Stimulated activated naive B cell treated with anti-CD40 and anti-IgM and Interleukin-4, amounts not matched to agents 10 μg/mL and 1 μg/mL and 100 μg/mL, for 72 hours (primary cell): ENCODE data around the gene CCL28.
"Not testable (repeated sequence)": the region's sequence is repeated elsewhere in the genome, so short reads cannot be mapped to it uniquely, and the experiment has no call there.

Experiments used
- ATAC-seq, 2 donors: fragments of 150-1000 bp; cut with Tn5 transposase; replicated peaks; 2 replicates each; pipeline ENCODE4 v1.10.0; 2021; ENCODE audit warnings: moderate library complexity in 1 of 2
- DNase-seq: peaks from one replicate; pipeline ENCODE4 v3.0.0; 2021
- H3K27ac Mint-ChIP-seq: one replicate; pipeline ENCODE4 v1.8.0; 2022; ENCODE audit warnings: mild to moderate bottlenecking, mixed read lengths
- H3K27me3 Mint-ChIP-seq, 2 donors: one replicate each; pipeline ENCODE4 v1.8.0; 2022; ENCODE audit warnings: mixed read lengths in 2 of 2
- H3K36me3 Mint-ChIP-seq, 2 donors: one replicate each; pipeline ENCODE4 v1.8.0; 2022; ENCODE audit warnings: mixed read lengths in 2 of 2, mild to moderate bottlenecking in 1 of 2
- H3K4me1 Mint-ChIP-seq, 2 donors: one replicate each; pipeline ENCODE4 v1.8.0; 2022; ENCODE audit warnings: mixed read lengths in 2 of 2, mild to moderate bottlenecking in 1 of 2
- H3K4me3 Mint-ChIP-seq, 2 donors: one replicate each; pipeline ENCODE4 v1.8.0; 2022; ENCODE audit warnings: mild to moderate bottlenecking in 2 of 2, mixed read lengths in 2 of 2, moderate library complexity in 1 of 2
- H3K9me3 Mint-ChIP-seq, 2 donors: one replicate each; pipeline ENCODE4 v1.8.0; 2022; ENCODE audit warnings: mixed read lengths in 2 of 2, mild to moderate bottlenecking in 1 of 2

The CCL28 gene, protein sequence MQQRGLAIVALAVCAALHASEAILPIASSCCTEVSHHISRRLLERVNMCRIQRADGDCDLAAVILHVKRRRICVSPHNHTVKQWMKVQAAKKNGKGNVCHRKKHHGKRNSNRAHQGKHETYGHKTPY

GRCh38 chr5:43412156-43412555 is at the start of gene CCL28:
Gene CCL28, minus strand, starts transcription at chr5:43412391. Its CDS starts 75 bp downstream, at chr5:43412316.
- H3K27ac Mint-ChIP-seq = no peak within 1 kb of the TSS
- ATAC-seq = no peak

GRCh38 chr5:43461066-43461465 is 48.9 kb upstream of the CCL28 start:
- Mint-ChIP-seq H3K27ac (no peak overlapping the region), H3K4me1 (peaks cover 5 to 14% of the 10 kb centered on the region in 2 donors), H3K4me3 (no peak overlapping the region), H3K27me3 (no peaks in the 10 kb centered on the region), H3K9me3 (peaks cover 0 to 2% of the 10 kb centered on the region in 2 donors), H3K36me3 (peaks cover 28 to 55% of the 10 kb centered on the region in 2 donors)
- ATAC-seq = no peak
- no peak for DNase-seq

More at GRCh38 chr5:43412156-43412555, at the start of gene CCL28:
- H3K9me3 Mint-ChIP-seq = no peaks in the 10 kb centered on the region
- H3K36me3 Mint-ChIP-seq = no peaks in the 10 kb centered on the region
- no peak within 1 kb of the TSS for H3K4me3 Mint-ChIP-seq
- no peaks in the 10 kb centered on the region for H3K27me3 Mint-ChIP-seq
- no peaks in the 10 kb centered on the region for H3K4me1 Mint-ChIP-seq
- DNase-seq = no peak

GRCh38 chr5:43456556-43456955 is 44.4 kb upstream of the CCL28 start:
- Mint-ChIP-seq H3K4me1 (peaks cover 3 to 4% of the 10 kb centered on the region in 2 donors), H3K27me3 (no peaks in the 10 kb centered on the region), H3K27ac (no peak overlapping the region), H3K4me3 (no peak overlapping the region), H3K36me3 (peaks cover 31 to 60% of the 10 kb centered on the region in 2 donors), H3K9me3 (no peaks in the 10 kb centered on the region)
- DNase-seq (no peak), ATAC-seq (no peak)

DNA sequence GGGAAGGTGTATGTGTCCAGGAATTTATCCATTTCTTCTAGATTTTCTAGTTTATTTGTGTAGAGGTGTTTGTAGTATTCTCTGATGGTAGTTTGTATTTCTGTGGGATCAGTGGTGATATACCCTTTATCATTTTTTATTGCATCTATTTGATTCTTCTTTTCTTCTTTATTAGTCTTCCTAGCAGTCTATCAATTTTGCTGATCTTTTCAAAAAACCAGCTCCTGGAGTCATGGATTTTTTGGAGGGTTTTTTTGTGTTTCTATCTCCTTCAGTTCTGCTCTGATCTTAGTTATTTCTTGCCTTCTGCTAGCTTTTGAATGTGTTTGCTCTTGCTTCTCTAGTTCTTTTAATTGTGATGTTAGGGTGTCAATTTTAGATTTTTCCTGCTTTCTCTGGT is 29.4 kb upstream of the CCL28 start:
- Mint-ChIP-seq H3K4me1 (peaks cover 9 to 18% of the 10 kb centered on the region in 2 donors), H3K9me3 (peaks cover 31 to 44% of the 10 kb centered on the region in 2 donors), H3K36me3 (peaks cover 18 to 39% of the 10 kb centered on the region in 2 donors)
- H3K27ac Mint-ChIP-seq, H3K4me3 Mint-ChIP-seq, H3K27me3 Mint-ChIP-seq, ATAC-seq, DNase-seq: not testable (repeated sequence)

DNA sequence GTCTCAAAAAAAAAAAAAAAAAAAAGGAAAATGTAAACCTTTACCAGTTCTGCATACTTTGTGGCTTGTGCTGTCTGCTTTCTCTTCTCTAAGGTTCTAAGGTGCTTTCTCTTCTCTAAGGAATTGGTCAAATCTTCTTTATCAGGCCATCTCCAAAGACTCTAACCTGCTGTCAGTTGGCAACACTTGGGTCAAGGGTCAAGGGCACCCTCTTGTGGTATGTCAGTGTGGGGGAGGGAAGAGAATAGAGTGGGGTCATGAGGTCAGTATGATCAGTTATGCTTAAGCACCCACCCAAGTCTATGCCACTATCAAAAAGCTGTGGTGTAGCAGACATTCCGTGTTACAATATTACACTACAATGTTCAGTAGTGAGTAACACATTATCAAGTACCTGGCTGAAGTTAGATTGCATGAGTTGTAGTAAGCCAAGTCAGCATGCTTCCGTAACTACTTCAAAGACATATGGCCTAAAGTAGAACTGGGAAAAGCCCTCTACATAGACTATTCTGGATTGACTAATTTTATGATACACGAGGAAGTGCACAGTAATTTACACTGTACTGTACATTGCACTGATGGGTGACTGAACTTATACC is 25.0 kb upstream of the CCL28 start:
- no peak for ATAC-seq
- H3K36me3 Mint-ChIP-seq = peaks cover 1 to 13% of the 10 kb centered on the region in 2 donors
- H3K27me3 Mint-ChIP-seq = no peaks in the 10 kb centered on the region
- H3K27ac Mint-ChIP-seq = no peak overlapping the region
- H3K4me1 Mint-ChIP-seq = peaks cover 9 to 18% of the 10 kb centered on the region in 2 donors
- DNase-seq = no peak
- H3K9me3 Mint-ChIP-seq = peaks cover 23 to 36% of the 10 kb centered on the region in 2 donors
- H3K4me3 Mint-ChIP-seq = no peak overlapping the region

- Mint-ChIP-seq H3K36me3 (peaks cover 0 to 3% of the 10 kb centered on the region in 2 donors), H3K9me3 (peaks cover 8 to 13% of the 10 kb centered on the region in 2 donors), H3K4me1 (no peaks in the 10 kb centered on the region), H3K27ac (no peak overlapping the region), H3K27me3 (no peaks in the 10 kb centered on the region), H3K4me3 (no peak overlapping the region)
- DNase-seq (no peak), ATAC-seq (no peak)
These were observed 21.2 kb upstream of the CCL28 start for GRCh38 chr5:43433382-43433781.

- Mint-ChIP-seq H3K4me3 (no peak overlapping the region), H3K36me3 (peaks cover 0 to 3% of the 10 kb centered on the region in 2 donors), H3K27ac (no peak overlapping the region), H3K27me3 (no peaks in the 10 kb centered on the region), H3K4me1 (no peaks in the 10 kb centered on the region), H3K9me3 (peaks cover 4 to 7% of the 10 kb centered on the region in 2 donors)
- DNase-seq (no peak), ATAC-seq (no peak)
These were observed 20.5 kb upstream of the CCL28 start for GRCh38 chr5:43432486-43433375.

DNA sequence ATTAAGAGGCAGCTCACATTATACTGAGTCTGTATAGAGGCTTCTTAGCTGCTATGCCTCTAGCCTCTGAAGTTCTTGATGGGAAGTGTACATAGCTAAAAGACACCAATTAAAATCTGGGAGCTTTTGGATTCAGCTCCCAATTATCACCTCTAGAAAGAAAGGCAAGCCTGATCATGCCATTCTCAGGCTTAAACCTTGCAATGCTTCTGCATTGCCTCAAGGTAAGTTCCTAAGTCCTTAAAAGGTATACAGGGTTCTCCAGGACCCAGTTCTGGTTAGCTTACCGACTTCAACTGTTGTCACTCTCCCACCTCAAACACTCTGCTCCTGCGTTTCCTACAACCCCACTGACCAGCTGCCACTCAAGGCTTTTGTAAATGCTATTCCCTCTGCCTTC is 17.5 kb upstream of the CCL28 start:
- DNase-seq (no peak), ATAC-seq (no peak)
- no peak overlapping the region for H3K4me3 Mint-ChIP-seq
- no peaks in the 10 kb centered on the region for H3K27me3 Mint-ChIP-seq
- H3K4me1 Mint-ChIP-seq = no peaks in the 10 kb centered on the region
- H3K36me3 Mint-ChIP-seq = no peaks in the 10 kb centered on the region
- H3K9me3 Mint-ChIP-seq = no peaks in the 10 kb centered on the region
- H3K27ac Mint-ChIP-seq = no peak overlapping the region

- Mint-ChIP-seq H3K36me3 (no peaks in the 10 kb centered on the region), H3K27ac (no peak overlapping the region), H3K9me3 (no peaks in the 10 kb centered on the region)
These were observed 16.8 kb upstream of the CCL28 start for GRCh38 chr5:43429016-43429415.

DNA sequence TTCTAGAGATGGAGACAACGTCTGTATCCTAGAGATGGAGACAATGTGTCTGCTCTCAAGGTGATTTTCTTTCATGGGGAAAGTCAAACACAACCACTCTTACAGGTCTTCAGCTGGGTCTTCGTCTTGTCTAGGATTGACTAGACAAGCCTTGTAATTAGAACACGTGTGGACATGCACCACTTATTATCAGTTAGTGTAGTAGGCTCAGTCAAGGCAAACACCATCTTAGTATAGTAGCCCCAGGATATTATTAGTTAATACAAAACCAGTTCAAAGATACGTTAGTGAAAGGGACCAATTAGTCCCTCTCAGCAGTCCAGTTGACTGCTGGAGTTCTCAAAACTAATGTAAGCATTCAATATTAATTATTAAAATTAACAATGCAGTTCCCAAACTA is 15.1 kb upstream of the CCL28 start:
- Mint-ChIP-seq H3K27ac (no peak overlapping the region), H3K27me3 (no peaks in the 10 kb centered on the region), H3K4me3 (no peak overlapping the region), H3K36me3 (no peaks in the 10 kb centered on the region), H3K9me3 (no peaks in the 10 kb centered on the region), H3K4me1 (no peaks in the 10 kb centered on the region)
- DNase-seq (no peak), ATAC-seq (no peak)

More at GRCh38 chr5:43429016-43429415, 16.8 kb upstream of the CCL28 start:
- no peak for ATAC-seq
- H3K27me3 Mint-ChIP-seq = no peaks in the 10 kb centered on the region
- DNase-seq = no peak
- no peaks in the 10 kb centered on the region for H3K4me1 Mint-ChIP-seq
- H3K4me3 Mint-ChIP-seq = no peak overlapping the region

DNA sequence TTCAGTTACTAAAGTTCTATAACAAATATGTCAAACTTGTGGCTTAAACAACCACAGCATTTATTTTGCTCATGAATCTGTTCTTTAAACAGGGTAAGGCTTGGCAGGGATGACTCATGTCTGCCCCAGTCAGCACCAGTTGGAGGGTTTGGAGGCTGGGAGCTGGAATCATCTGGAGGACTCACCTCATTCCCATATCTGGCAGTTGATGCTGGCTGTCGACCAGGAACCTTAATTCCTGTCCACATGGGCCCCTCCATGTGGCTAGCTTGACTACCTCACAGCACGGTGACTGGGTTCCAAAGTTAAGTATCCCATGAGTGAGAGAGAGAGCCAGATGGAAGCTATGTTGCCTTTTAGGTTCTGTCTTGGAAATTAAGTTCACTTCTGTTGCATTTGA is 13.8 kb upstream of the CCL28 start:
- Mint-ChIP-seq H3K4me3 (no peak overlapping the region), H3K4me1 (no peaks in the 10 kb centered on the region)

DNA sequence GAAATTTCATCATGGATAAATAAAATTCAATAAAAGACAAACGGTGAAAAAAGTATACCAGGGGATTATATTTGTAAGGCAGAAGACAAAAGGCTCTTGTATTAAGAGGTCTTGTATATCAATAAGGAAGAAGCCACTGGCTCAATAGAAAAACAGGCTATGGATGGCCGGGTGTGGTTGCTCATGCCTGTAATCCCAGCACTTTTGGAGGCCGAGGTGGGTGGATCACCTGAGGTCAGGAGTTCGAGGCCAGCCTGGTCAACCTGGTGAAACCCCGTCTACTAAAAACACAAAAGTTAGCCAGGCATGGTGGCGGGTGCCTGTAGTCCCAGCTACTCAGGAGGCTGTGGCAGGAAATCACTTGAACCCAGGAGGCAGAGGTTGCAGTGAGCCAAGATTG is 10.9 kb upstream of the CCL28 start:
- H3K27me3 Mint-ChIP-seq = not testable (repeated sequence)

More for the DNA sequence above, 13.8 kb upstream of the CCL28 start:
- Mint-ChIP-seq H3K9me3 (no peaks in the 10 kb centered on the region), H3K36me3 (no peaks in the 10 kb centered on the region), H3K27me3 (no peaks in the 10 kb centered on the region), H3K27ac (no peak overlapping the region)
- no peak for DNase-seq
- ATAC-seq = no peak

GRCh38 chr5:43422143-43422542 is 10.0 kb upstream of the CCL28 start:
- no peaks in the 10 kb centered on the region for H3K36me3 Mint-ChIP-seq
- H3K4me3 Mint-ChIP-seq = no peak overlapping the region
- no peaks in the 10 kb centered on the region for H3K27me3 Mint-ChIP-seq
- DNase-seq (no peak), ATAC-seq (no peak)
- no peak overlapping the region for H3K27ac Mint-ChIP-seq
- no peaks in the 10 kb centered on the region for H3K9me3 Mint-ChIP-seq
- no peaks in the 10 kb centered on the region for H3K4me1 Mint-ChIP-seq

More for the DNA sequence above, 10.9 kb upstream of the CCL28 start:
- not testable (repeated sequence) for ATAC-seq, H3K4me1 Mint-ChIP-seq, DNase-seq, H3K27ac Mint-ChIP-seq, H3K9me3 Mint-ChIP-seq, H3K36me3 Mint-ChIP-seq, H3K4me3 Mint-ChIP-seq

DNA sequence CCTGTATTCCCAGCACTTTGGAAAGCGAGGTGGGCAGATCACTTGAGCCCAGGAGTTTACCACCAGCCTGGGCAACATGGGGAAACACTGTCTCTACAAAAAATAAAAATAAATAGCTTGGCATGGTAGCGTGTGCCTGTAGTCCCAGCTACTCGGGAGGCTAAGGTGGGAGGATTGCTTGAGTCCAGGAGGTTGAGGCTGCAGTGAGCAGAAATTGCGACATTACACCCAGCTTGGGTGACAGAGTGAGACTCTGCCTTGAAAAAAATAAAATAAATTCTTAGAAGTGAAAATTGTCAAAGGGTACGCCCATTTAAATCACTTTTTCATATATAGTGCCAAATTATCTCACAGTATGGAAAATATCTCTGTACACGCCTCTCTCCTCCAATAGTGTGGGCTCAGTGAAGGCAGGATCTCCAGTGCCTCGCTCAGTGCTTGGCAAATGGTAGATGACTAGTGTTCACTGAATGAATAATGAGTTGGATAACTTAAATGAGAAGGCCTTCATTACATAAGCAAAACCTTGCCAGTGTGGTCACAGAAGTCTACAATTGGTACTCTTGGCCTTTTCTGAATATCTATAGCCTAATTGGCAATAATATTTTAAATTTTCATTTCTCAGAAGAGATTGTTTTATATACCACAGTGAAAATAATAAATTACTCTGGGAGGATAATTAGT is 9.4 kb upstream of the CCL28 start:
- no peaks in the 10 kb centered on the region for H3K36me3 Mint-ChIP-seq
- H3K4me1 Mint-ChIP-seq = no peaks in the 10 kb centered on the region
- no peak for DNase-seq
- no peak overlapping the region for H3K27ac Mint-ChIP-seq
- H3K27me3 Mint-ChIP-seq = no peaks in the 10 kb centered on the region
- H3K4me3 Mint-ChIP-seq = no peak overlapping the region
- ATAC-seq = no peak
- H3K9me3 Mint-ChIP-seq = no peaks in the 10 kb centered on the region
